RWPE2 (cell line): ENCODE results near the gene ST6GALNAC5.
"Not testable (repeated sequence)": the region's sequence is repeated elsewhere in the genome, so short reads cannot be mapped to it uniquely, and the experiment has no call there.

Source experiments
- ATAC-seq: fragments of 200-7000 bp; cut with Tn5 transposase; 3 replicates; pipeline ENCODE4 v1.9.1; 2021; ENCODE audit warnings: low read depth
- DNase-seq: peaks from one replicate; pipeline ENCODE4 v3.0.0-alpha.2; 2020; ENCODE audit warnings: low spot score
- H3K27ac ChIP-seq: fragments of 450-650 bp; 2 replicates; pipeline ENCODE4 v1.5.1; 2017; ENCODE audit warnings: mild to moderate bottlenecking; ENCODE audit not compliant: poor library complexity, severe bottlenecking
- H3K27me3 ChIP-seq: fragments of 250-450 bp; sonication (Bioruptor Pico); 2 replicates; pipeline ENCODE4 v1.5.1; 2021; ENCODE audit warnings: mild to moderate bottlenecking, moderate library complexity; ENCODE audit not compliant: insufficient read depth, poor library complexity, severe bottlenecking
- H3K36me3 ChIP-seq: fragments of 250-450 bp; sonication (Bioruptor Pico); 2 replicates; pipeline ENCODE4 v1.5.1; 2020; ENCODE audit warnings: low read depth, mild to moderate bottlenecking, moderate library complexity
- H3K4me1 ChIP-seq: fragments of 250-450 bp; sonication (Bioruptor Pico); 2 replicates; pipeline ENCODE4 v1.5.1; 2021; ENCODE audit warnings: mild to moderate bottlenecking, moderate library complexity; ENCODE audit not compliant: insufficient read depth, poor library complexity, severe bottlenecking
- H3K4me3 ChIP-seq: fragments of 250-450 bp; sonication (Bioruptor Pico); 2 replicates; pipeline ENCODE4 v1.5.1; 2021; ENCODE audit warnings: mild to moderate bottlenecking, moderate library complexity; ENCODE audit not compliant: severe bottlenecking
- H3K9me3 ChIP-seq: fragments of 250-450 bp; sonication (Bioruptor Pico); 2 replicates; pipeline ENCODE4 v1.5.1; 2021; ENCODE audit warnings: mild to moderate bottlenecking, moderate library complexity; ENCODE audit not compliant: severe bottlenecking
- TF ChIP-seq, protein P1 (sequence below): fragments of 450-650 bp; IDR thresholded peaks from one replicate; pipeline ENCODE4 v1.5.1; 2017; ENCODE audit warnings: mild to moderate bottlenecking, moderate library complexity; ENCODE audit not compliant: poor library complexity, severe bottlenecking

ST6GALNAC5 gene

GRCh38 chr1:76867342-76868130, at the start of gene ST6GALNAC5:
ST6GALNAC5 (plus strand) TSS chr1:76867480.
- Histone ChIP-seq H3K4me1 (no peaks in the 10 kb centered on the region), H3K36me3 (no peaks in the 10 kb centered on the region), H3K27me3 (peaks cover 73% of the 10 kb centered on the region), H3K4me3 (peak within 1 kb of the TSS; percentile 18), H3K9me3 (no peaks in the 10 kb centered on the region), H3K27ac (no peak within 1 kb of the TSS)
- TF ChIP-seq, protein P1, sequence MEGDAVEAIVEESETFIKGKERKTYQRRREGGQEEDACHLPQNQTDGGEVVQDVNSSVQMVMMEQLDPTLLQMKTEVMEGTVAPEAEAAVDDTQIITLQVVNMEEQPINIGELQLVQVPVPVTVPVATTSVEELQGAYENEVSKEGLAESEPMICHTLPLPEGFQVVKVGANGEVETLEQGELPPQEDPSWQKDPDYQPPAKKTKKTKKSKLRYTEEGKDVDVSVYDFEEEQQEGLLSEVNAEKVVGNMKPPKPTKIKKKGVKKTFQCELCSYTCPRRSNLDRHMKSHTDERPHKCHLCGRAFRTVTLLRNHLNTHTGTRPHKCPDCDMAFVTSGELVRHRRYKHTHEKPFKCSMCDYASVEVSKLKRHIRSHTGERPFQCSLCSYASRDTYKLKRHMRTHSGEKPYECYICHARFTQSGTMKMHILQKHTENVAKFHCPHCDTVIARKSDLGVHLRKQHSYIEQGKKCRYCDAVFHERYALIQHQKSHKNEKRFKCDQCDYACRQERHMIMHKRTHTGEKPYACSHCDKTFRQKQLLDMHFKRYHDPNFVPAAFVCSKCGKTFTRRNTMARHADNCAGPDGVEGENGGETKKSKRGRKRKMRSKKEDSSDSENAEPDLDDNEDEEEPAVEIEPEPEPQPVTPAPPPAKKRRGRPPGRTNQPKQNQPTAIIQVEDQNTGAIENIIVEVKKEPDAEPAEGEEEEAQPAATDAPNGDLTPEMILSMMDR: no peak
- ATAC-seq (peak; percentile 30; the same call in 2 of the 3 replicates), DNase-seq (no peak)

GRCh38 chr1:76820028-76820427, 47.3 kb upstream of the ST6GALNAC5 start:
- no peaks in the 10 kb centered on the region for H3K36me3 ChIP-seq
- H3K9me3 ChIP-seq: no peaks in the 10 kb centered on the region
- ATAC-seq: no peak; the same call in 2 of the 3 replicates
- H3K4me3 ChIP-seq: no peak overlapping the region
- no peak for DNase-seq
- peaks cover 7% of the 10 kb centered on the region for H3K27me3 ChIP-seq
- no peaks in the 10 kb centered on the region for H3K4me1 ChIP-seq
- TF ChIP-seq, protein P1: no peak
- no peak overlapping the region for H3K27ac ChIP-seq

GRCh38 chr1:76822961-76823360, 44.3 kb upstream of the ST6GALNAC5 start:
- ATAC-seq, H3K27ac ChIP-seq, H3K27me3 ChIP-seq, H3K4me3 ChIP-seq, H3K36me3 ChIP-seq, H3K9me3 ChIP-seq, DNase-seq, H3K4me1 ChIP-seq: not testable (repeated sequence)

GRCh38 chr1:76824106-76824505, 43.2 kb upstream of the ST6GALNAC5 start:
- DNase-seq (no peak), ATAC-seq (no peak)
- Histone ChIP-seq H3K36me3 (no peaks in the 10 kb centered on the region), H3K9me3 (no peaks in the 10 kb centered on the region), H3K27me3 (peaks cover 7% of the 10 kb centered on the region), H3K4me1 (no peaks in the 10 kb centered on the region), H3K27ac (no peak overlapping the region), H3K4me3 (no peak overlapping the region)
- TF ChIP-seq, protein P1: no peak

GRCh38 chr1:76826072-76826845, 41.0 kb upstream of the ST6GALNAC5 start:
- DNase-seq (no peak), ATAC-seq (peak; percentile 67; the same call in 2 of the 3 replicates)
- Histone ChIP-seq H3K27ac (no peak overlapping the region), H3K4me1 (no peaks in the 10 kb centered on the region), H3K4me3 (no peak overlapping the region), H3K9me3 (no peaks in the 10 kb centered on the region), H3K36me3 (no peaks in the 10 kb centered on the region), H3K27me3 (peaks cover 3% of the 10 kb centered on the region)
- TF ChIP-seq, protein P1: no peak
